NCI-H2196 treated with DMSO at 0.1 percent for 48 hours (cell line): ENCODE results near the gene KCTD15.

Source experiments
- DNase-seq: peaks from one replicate; lab custom pipeline; 2025; ENCODE audit not compliant: unreplicated experiment; lab: John Stamatoyannopoulos, UW

KCTD15 gene

DNA sequence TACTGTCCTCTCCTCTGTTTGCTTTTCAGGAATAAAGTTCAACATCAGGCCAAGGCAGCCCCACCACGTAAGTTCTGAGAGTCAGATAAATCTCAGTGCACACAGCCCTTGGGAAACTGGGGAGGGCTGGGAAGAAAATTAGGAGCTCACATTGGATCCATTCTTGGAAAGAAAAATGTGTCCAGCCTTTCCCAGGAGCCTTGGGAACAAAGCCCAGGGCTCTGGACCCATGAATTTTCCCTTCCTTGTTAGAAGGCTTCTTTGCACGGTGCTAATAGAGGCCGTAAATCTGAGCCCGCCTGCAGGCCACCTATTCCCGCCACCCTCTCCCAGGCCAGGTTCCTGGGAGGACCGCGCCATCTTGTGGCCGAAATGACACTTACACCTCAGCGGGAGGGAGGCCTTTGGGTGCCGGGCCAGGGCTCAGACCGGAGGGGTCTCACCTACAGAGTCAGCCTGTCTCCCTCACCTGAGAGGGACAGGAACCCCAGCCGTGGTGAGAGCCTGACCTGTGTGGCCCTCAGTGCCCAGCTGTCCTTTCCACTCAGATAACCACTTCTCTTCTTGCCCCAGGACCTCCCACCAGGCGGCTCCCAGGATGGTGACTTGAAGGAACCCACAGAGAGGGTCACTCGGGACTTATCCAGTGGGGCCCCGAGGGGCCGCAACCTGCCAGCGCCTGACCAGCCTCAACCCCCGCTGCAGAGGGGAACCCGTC lies 25.1 kb upstream of the KCTD15 start:
- DNase-seq, result peak; percentile 55

DNA sequence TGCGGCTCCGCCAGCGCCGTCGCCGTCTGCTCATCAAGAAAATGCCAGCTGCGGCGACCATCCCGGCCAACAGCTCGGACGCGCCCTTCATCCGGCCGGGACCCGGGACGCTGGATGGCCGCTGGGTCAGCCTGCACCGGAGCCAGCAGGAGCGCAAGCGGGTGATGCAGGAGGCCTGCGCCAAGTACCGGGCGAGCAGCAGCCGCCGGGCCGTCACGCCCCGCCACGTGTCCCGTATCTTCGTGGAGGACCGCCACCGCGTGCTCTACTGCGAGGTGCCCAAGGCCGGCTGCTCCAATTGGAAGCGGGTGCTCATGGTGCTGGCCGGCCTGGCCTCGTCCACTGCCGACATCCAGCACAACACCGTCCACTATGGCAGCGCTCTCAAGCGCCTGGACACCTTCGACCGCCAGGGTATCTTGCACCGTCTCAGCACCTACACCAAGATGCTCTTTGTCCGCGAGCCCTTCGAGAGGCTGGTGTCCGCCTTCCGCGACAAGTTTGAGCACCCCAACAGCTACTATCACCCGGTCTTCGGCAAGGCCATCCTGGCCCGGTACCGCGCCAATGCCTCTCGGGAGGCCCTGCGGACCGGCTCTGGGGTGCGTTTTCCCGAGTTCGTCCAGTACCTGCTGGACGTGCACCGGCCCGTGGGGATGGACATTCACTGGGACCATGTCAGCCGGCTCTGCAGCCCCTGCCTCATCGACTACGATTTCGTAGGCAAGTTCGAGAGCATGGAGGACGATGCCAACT lies 24.4 kb upstream of the KCTD15 start:
- no peak for DNase-seq

DNA sequence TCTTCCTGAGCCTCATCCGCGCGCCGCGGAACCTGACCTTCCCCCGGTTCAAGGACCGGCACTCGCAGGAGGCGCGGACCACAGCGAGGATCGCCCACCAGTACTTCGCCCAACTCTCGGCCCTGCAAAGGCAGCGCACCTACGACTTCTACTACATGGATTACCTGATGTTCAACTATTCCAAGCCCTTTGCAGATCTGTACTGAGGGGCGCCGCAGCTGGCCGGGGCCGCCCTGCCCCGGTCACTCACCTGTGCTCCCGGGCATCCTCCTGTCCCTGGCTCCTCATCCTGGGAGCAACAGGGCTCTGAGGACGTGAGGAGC lies 23.9 kb upstream of the KCTD15 start:
- no peak for DNase-seq

DNA sequence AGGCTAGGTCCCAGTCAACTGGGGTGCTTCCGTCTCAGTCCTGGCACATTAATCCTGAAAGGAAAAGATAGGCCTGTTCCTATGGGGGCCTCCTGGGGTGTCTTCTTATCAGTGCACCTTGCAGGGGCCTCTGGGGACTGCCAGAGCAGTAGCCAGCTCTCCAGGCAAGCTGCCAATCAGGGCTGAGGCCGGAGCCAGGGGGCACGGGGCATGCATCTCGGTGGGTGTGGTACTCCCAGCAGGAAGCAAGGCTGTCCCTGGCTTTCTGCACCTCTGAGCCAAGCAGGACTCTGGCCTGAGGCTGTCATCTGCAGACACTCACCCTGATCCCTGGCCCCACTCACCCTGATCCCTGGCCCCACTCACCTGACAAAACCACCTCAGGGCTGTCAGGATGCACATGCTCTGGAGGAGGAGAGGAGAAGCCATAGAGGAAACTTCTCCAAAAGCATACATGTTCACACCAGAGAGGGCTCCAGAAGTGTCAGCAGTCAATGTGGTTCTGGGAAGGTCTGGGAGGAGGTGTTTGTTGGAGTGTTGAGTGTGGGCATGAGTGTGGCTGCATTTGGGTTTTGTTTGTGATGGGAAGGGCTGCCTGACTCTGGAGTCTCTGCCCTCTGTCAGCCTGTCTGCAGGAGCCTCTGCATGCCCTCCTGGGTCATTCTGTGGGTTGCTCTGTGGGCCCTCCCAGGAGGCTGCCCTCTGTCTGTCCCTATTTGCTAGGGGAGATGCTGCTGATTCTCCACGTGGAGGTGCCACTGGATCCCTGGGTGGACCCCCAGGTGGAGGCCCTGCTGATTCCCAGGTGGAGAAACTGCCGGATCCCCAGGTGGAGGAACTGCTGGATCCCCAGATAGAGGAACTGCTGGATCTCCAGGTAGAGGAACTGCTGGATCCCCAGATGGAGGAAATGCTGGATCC lies 22.7 kb upstream of the KCTD15 start:
- DNase-seq, result no peak

DNA sequence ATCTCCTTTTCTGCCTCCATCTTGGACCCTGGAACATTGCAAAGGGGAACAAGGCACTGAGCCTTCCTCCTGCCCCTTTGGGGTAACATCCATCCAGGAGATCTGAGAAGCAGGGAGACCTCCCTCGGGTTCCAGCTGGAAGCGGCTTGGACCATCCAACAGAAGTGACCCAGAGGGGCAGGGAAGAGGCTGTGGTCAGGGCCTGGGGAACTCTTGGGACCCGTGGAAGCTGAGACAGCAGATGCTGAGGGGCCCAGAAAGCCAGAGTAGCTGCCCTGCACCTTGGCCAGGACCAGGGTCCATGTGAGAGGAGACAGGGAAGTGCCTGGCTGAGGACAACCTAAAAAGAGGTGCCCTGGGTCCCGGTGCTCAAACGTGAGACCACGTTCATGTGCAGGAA lies 21.9 kb upstream of the KCTD15 start:
- no peak for DNase-seq

DNA sequence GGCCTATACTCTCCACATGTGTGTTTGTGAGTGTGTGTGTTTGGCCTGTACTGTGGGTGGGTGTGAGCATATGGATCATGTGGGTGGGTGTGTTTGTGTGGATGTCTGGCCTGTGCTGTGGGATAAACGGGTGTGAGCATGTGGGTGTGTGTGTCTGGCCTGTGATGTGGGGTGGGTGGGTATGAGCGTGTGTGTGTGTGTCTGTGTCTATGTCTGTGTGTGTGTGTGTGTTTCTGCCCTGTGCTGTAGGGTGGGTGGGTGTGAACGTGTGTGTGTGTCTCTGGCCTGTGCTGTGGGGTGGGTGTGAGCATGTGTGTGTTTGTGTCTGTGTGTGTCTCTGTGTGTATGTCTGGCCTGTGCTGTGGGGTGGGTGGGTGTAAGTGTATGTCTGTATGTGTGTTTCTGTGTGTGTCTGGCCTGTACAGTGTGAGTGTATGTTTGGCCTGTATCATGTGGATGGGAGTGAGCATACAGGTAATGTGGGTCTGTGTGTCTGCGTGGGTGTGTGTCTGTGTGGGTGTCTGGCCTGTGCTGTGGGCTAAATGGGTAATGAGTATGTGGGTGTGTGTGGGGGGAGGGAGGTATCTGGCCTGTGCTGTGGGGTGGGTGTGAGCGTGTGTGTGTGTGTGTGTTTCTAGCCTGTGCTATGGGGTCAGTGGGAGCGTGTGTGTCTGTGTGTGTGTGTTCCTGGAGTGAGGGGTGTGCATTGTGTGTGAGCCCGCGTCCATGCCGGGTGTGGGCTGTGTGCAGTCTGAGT lies 20.8 kb upstream of the KCTD15 start:
- no peak for DNase-seq

DNA sequence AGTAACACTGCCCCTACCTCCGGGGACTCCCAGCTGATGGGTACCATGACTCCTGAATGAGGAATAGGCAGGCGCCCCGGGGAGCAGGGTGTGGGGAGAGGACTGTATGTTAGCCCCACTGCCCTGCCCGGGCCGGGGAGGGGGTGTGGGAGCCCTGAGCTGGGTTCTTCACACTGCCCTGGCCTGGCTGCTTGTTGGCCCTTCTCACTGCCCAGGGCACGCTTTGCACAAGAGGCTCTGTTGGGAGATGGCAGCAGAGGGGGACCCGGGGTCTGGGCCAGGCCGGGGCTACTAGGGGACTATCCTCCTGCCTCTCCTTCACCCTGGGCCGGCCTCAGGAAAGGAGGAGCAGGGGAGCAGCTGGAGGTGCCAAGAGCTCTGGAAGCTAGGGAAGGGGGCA lies 19.3 kb upstream of the KCTD15 start:
- DNase-seq, result no peak

DNA sequence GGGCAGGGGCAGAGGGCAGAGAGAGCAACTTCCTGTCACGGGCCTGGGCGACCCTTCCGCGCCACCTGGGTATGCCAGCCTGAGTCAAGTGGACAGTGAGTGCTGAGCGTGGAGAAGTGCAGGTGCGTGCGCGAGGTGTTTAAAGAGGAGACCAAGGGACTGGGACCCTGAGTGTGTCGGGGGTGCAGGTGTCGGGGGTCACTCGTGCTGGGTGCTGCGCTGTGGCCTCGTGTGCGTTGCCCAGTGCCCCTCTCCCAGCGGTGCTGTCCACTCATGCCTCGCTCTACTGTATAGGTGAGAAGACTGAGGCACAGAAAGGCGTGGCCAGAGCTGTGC lies 18.9 kb upstream of the KCTD15 start:
- no peak for DNase-seq

DNA sequence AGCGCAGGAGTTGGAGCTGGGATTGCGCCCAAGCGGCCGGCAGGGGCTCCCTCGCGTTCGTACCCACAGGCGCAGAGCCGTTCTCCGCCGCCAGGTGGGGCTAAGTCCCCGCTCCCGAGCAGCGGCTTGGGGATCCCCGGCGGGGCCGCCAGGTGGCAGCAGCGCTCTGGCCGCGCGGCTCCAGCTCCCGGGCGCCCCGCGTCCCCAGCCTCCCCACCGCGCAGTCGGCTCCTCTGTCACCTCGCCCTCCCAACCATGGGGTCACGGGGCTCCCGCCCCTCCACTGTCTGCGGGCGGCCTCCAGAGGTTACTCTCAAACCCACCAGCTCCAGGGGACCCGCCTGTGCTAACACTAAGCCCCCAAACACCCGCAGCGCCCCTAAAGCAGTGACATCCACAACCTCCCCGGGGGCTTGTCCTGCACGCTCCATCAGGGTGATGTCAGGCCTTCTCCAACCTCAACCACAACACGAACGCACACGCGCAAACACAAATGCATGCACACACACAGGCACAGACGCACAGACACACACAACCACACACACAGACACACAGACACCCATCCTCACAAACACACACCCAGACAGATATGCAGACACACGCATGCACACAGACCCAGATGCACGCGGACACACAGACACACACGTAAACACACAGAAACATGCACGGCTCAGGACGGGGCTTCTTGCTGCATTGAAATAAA lies 18.4 kb upstream of the KCTD15 start:
- DNase-seq, result peak; percentile 79

DNA sequence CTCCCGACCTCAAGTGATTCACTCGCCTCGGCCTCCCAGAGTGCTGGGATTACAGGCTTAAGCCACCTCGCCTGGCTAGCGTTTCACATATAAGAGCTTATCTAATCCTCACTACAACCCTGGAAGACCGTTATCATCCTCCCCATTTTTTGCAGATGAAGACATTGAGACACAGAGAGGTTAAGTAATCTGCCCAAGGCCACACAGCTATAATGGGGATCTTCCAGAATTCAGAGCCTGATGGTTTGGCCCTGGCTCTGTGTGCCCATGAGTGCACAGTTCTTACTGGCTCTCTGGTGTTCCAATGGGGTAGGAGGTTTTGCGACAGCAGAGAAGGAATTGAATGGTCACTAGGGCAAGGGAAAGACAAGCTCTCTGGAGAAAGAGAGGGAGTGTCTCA lies 16.8 kb upstream of the KCTD15 start:
- DNase-seq, result no peak

DNA sequence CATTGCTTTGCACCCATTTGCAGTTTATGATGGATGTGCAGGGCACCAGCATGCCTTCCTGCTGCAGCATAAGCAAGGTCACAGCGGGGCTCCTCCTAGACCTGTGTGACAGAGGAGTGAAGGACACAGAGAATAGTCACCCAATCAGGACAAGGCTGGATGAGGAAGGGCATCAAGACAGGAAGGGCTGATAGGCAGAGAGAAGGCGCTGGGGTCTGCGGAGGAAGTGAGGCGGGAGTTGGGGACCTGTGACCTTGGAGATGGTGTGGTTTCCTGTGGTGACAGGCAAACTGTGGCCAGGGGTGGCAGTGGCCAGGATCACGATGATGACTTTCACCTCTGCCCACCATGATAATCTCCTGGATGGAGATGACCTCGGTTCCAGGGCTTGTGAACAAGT lies 16.4 kb upstream of the KCTD15 start:
- no peak for DNase-seq

DNA sequence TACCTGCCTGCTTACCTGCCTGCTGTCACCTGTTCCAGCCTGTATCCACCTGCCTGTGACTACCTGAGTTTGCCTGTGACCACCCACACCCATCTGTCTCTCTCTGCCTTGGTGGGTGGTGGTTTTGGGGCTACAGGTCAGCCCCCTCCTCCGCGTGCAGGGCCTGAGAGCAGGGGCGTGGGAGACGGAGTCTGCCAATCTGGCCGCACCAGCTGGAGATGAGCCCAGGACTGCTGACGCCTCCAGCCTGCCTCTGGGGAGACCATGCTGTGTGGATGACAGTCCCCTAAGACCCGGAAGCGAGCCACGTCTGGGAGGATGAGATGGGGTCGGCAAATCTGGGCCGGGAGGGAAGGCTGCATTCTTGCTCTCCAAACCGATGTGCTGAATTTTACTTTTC lies 15.9 kb upstream of the KCTD15 start:
- no peak for DNase-seq

DNA sequence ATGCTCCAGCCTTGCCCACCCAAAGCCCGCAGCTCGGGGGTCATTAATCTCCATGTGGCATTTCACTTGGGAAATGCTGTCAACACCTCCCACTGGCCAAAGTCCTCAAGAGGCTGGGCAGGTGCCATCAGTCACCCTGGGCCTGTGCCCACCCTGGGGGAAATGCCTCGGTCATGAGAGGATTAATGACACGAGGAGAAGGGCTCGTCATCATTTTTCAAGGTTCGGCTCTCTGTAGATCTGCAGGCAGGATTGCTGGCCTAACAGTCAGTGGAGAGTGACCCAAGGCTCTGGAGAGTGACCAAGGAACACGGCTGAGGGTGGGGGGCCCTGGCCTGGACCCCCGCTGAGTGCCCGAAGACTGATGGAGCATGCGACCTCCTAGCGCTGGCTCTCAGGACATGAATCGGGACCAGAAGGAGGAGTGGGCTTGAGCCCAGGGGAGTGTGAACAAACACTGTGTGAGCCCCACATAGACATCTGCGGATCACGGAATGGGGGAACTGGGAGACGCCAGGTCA lies 15.2 kb upstream of the KCTD15 start:
- no peak for DNase-seq

DNA sequence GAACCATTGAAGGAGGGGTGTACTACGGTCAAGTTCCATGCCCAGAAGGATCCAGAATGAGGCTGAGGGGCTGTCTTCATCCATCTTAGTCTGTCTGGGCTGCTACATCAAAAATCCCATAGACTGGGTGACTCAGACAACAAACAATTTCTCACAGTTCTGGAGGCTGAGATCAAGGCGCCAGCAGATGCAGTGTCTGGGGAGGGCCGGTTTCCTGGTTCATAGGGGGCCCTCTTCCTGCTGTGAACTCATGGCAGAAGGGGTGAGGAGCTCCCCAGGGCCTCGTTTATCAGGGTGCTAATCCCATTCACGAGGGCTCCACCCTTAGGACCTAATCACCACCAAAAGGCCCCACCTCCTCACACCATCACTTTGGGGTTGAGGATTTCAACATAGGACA lies 14.7 kb upstream of the KCTD15 start:
- no peak for DNase-seq

DNA sequence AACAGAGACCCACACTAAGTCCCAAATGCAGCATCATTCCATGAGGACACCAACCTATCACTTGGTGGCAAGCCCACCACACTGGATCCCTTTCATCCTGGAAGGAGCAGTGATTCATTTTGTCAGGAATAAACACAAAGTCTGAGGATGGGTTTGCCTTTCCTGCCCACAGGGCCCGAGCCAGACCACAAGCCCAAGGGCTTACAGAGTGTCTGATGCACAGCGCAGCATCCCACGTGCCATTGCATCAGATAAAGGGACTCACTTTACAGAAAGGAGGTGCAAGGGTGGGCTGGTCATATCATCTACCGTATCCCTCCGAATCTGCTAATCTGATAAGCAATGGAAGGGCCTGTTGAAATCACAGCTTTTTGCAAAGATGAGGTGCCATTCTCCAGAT lies 12.2 kb upstream of the KCTD15 start:
- DNase-seq, result no peak

DNA sequence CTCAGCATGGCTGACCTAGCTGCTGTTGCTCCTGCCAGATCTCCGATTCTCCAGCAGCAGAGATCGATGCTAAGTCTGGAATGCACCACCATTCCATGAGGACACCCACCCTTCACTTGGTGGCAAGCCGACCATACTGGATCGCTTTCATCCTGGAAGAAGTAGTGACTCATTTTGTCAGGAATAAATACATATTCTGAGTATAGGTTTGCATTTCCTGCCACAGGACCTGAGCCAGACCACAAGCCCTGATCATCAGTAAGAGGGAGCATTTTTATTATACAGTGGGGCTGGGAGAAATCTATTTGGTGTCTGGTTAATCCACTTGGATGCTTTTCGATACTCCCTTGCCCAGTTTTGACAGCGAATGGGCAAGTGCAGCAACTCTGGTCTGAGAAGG lies 10.9 kb upstream of the KCTD15 start:
- DNase-seq, result no peak

DNA sequence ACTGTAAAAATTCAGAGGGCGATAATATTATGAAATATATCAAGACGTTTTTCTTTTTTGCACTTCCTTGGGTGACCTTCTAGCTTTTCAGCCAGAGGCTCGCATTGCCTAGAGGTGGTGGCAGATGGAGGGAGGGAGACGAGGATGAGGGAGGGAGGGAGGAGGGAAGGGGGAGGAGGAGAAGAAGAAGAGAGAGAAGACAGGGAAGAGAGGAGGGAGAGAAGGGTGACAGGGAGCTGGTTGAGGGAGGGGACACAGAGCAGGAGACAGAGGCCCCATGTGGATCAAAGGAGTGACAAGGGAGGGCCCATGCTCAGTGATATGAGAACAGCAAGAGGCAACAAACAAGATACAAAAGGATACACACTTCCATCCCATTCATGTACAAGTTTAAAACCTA lies 8.0 kb upstream of the KCTD15 start:
- no peak for DNase-seq

DNA sequence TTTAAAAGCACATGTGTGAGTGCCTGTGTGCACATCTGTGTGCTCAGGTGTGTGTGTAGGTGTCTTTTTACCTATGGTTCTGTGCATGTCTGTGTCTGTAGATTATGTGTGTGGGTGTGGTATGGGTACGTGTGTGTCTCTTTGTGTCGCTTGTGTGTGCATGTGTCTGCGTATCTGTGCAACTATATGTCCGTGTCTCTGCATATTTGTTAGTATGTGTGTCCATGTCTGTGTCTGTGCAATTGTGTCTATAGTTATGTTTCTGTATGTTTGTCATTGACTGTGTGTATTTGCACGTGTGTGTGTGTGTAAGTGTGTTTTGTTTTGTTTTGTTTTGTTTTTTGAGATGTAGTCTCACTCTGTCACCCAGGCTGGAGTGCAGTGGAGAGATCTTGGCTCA lies 7.3 kb upstream of the KCTD15 start:
- DNase-seq, result no peak

DNA sequence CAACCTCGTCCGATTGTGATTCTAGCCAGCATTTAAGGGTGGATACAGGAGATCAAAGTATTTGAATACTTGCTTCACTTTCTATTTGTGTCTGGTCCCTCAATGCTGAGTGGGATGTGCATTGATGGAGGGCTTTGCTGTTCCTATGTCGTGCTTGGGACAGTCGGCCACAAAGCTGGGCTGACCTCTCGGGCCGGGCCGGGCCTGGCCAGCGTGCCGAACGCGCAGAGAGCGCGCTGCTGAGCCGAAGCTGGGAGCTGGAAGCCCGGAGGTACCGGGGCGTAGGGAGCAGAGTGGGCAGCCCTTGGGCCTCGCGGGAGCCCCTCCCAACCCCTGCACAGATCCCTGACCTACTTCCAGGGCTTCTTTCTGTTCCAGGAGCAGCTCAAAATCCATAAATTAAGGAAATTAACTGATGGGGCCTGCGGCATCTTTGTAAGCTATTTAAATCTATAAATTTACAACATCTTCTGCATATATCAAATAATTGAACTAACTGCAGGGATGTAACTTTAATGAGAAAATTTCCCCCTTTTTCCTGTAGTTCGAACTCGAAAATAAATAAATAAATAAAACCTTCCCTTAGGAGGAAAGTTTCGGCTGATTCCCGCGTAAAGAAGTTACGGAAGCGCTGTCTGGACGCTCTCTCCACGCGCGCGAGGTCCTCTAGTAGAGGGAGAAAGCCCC lies 1.8 kb upstream of the KCTD15 start:
- no peak for DNase-seq
